Measurements from ENCODE around the gene BCR.
A peak's percentile ranks its signal among the peaks of the same experiment; 100 is the strongest.

Gene BCR

GRCh38 chr22:23263651-23264555 is 83.6 kb downstream of the BCR start:
- DNase-seq, result peak; percentile 37

- DNase-seq, result no peak
Measured at GRCh38 chr22:23264610-23265367, 84.5 kb downstream of the BCR start.

GRCh38 chr22:23265368-23265700 is 85.0 kb downstream of the BCR start:
- no peak for DNase-seq

GRCh38 chr22:23266780-23267179 is 86.5 kb downstream of the BCR start:
- DNase-seq, result no peak

- no peak for DNase-seq
Measured at GRCh38 chr22:23267226-23268043, 87.1 kb downstream of the BCR start.

- no peak for DNase-seq
Measured at GRCh38 chr22:23268139-23268712, 87.9 kb downstream of the BCR start.

GRCh38 chr22:23268877-23269276 is 88.6 kb downstream of the BCR start:
- DNase-seq, result no peak

- no peak for DNase-seq
Measured at GRCh38 chr22:23269441-23270211, 89.3 kb downstream of the BCR start.

GRCh38 chr22:23270212-23270733 is 90.0 kb downstream of the BCR start:
- DNase-seq, result no peak

GRCh38 chr22:23270798-23271596 is 90.7 kb downstream of the BCR start:
- no peak for DNase-seq

GRCh38 chr22:23271597-23271908 is 91.2 kb downstream of the BCR start:
- no peak for DNase-seq

- DNase-seq, result no peak
Measured at GRCh38 chr22:23272371-23272770, 92.1 kb downstream of the BCR start.

GRCh38 chr22:23272834-23273233 is 92.5 kb downstream of the BCR start:
- no peak for DNase-seq

- no peak for DNase-seq
Measured at GRCh38 chr22:23273445-23274145, 93.3 kb downstream of the BCR start.

GRCh38 chr22:23274146-23274526 is 93.8 kb downstream of the BCR start:
- no peak for DNase-seq

- DNase-seq, result no peak
Measured at GRCh38 chr22:23274891-23275694, 94.8 kb downstream of the BCR start.

- no peak for DNase-seq
Measured at GRCh38 chr22:23275751-23276150, 95.4 kb downstream of the BCR start.

- no peak for DNase-seq
Measured at GRCh38 chr22:23276656-23277582, 96.6 kb downstream of the BCR start.
